Mesenchymal stem cell (in vitro differentiated cells and primary cell): ENCODE results near the gene GAREM1.

Source experiments
- DNase-seq: peaks from one replicate; pipeline ENCODE4 v3.0.0-alpha.2; 2013
- H2AFZ ChIP-seq: one replicate; pipeline ENCODE4 v1.6.1; 2013; ENCODE audit warnings: low read depth, mild to moderate bottlenecking, control low read depth, inconsistent platforms, low read length, moderate library complexity
- H2AK5ac ChIP-seq: 2 replicates; pipeline ENCODE4 v1.6.1; 2013; ENCODE audit warnings: low read length, moderate library complexity, mild to moderate bottlenecking, inconsistent platforms; ENCODE audit not compliant: severe bottlenecking
- H2BK120ac ChIP-seq: one replicate; pipeline ENCODE4 v1.6.1; 2013; ENCODE audit warnings: low read depth, mild to moderate bottlenecking, inconsistent platforms, low read length, moderate library complexity
- H2BK12ac ChIP-seq, 2 experiments: one replicate each; pipeline ENCODE4 v1.6.1; 2013; ENCODE audit warnings: inconsistent platforms in 2 of 2, low read length in 2 of 2, mild to moderate bottlenecking in 2 of 2, moderate library complexity in 2 of 2, control low read depth in 1 of 2
- H2BK15ac ChIP-seq: one replicate; pipeline ENCODE4 v1.6.1; 2013; ENCODE audit warnings: mild to moderate bottlenecking, low read depth, inconsistent platforms; ENCODE audit not compliant: poor library complexity, severe bottlenecking
- H2BK5ac ChIP-seq: 2 replicates; pipeline ENCODE4 v1.6.1; 2013; ENCODE audit warnings: low read depth, mild to moderate bottlenecking, low read length, control low read depth, inconsistent platforms; ENCODE audit not compliant: poor library complexity, severe bottlenecking
- H3K14ac ChIP-seq, 2 experiments: one replicate each; pipeline ENCODE4 v1.6.1; 2013; ENCODE audit warnings: inconsistent platforms in 2 of 2, low read length in 2 of 2, control low read depth in 1 of 2, mild to moderate bottlenecking in 1 of 2, moderate library complexity in 1 of 2
- H3K18ac ChIP-seq, 2 experiments: one replicate each; pipeline ENCODE4 v1.6.1; 2013; ENCODE audit warnings: inconsistent platforms in 2 of 2, low read length in 2 of 2, control low read depth in 1 of 2, low read depth in 1 of 2, mild to moderate bottlenecking in 1 of 2
- H3K23ac ChIP-seq, 2 experiments: one replicate each; pipeline ENCODE4 v1.6.1; 2013; ENCODE audit warnings: inconsistent platforms in 2 of 2, low read length in 2 of 2, mild to moderate bottlenecking in 2 of 2, moderate library complexity in 2 of 2, control low read depth in 1 of 2
- H3K27ac ChIP-seq: 2 replicates; pipeline ENCODE4 v1.5.1; 2013; ENCODE audit warnings: mild to moderate bottlenecking, moderate library complexity, low read length, control low read depth, inconsistent platforms; ENCODE audit not compliant: poor library complexity, severe bottlenecking
- H3K27me3 ChIP-seq, 2 experiments: 2 replicates each; pipeline versions ENCODE4 v1.6.1 to v1.7.0; 2013; ENCODE audit warnings: low read length in 2 of 2, mild to moderate bottlenecking in 2 of 2, moderate library complexity in 2 of 2, control low read depth in 1 of 2, inconsistent platforms in 1 of 2; ENCODE audit not compliant: control insufficient read depth in 1 of 2, insufficient read depth in 1 of 2
- H3K36me3 ChIP-seq, 2 experiments: 2 replicates each; pipeline versions ENCODE4 v1.6.1 to v1.7.0; 2013; ENCODE audit warnings: low read length in 2 of 2, control low read depth in 1 of 2, inconsistent platforms in 1 of 2, low read depth in 1 of 2, mild to moderate bottlenecking in 1 of 2; ENCODE audit not compliant: insufficient read depth in 2 of 2, control insufficient read depth in 1 of 2
- H3K4ac ChIP-seq, 2 experiments: one replicate each; pipeline ENCODE4 v1.6.1; 2013; ENCODE audit warnings: inconsistent platforms in 2 of 2, low read length in 2 of 2, mild to moderate bottlenecking in 2 of 2, moderate library complexity in 2 of 2, control low read depth in 1 of 2, low read depth in 1 of 2
- H3K4me1 ChIP-seq: 2 replicates; pipeline ENCODE4 v1.6.1; 2013; ENCODE audit warnings: low read depth, low read length, control low read depth; ENCODE audit not compliant: control insufficient read depth, insufficient read depth
- H3K4me2 ChIP-seq: 2 replicates; pipeline ENCODE4 v1.6.1; 2013; ENCODE audit warnings: low read length, mild to moderate bottlenecking, inconsistent platforms; ENCODE audit not compliant: poor library complexity, severe bottlenecking
- H3K4me3 ChIP-seq, 2 experiments: 2 replicates each; pipeline versions ENCODE4 v1.5.1 to v1.7.0; 2013; ENCODE audit warnings: low read length in 2 of 2, mild to moderate bottlenecking in 2 of 2, control low read depth in 1 of 2, low read depth in 1 of 2; ENCODE audit not compliant: insufficient read depth in 1 of 2
- H3K79me1 ChIP-seq: replicated peaks from 2 replicates; pipeline ENCODE4 v1.6.1; 2013; ENCODE audit warnings: mild to moderate bottlenecking, control low read depth, low read length, inconsistent platforms; ENCODE audit not compliant: poor library complexity, severe bottlenecking
- H3K9ac ChIP-seq: 2 replicates; pipeline ENCODE4 v1.7.0; 2013; ENCODE audit warnings: mild to moderate bottlenecking, low read length, moderate library complexity
- H3K9me3 ChIP-seq: 2 replicates; pipeline ENCODE4 v1.7.0; 2013; ENCODE audit warnings: mild to moderate bottlenecking, low read length; ENCODE audit not compliant: control insufficient read depth
- H4K8ac ChIP-seq: one replicate; pipeline ENCODE4 v1.6.1; 2013; ENCODE audit warnings: inconsistent platforms, mild to moderate bottlenecking, low read length, moderate library complexity
- H4K91ac ChIP-seq: one replicate; pipeline ENCODE4 v1.6.1; 2013; ENCODE audit warnings: mild to moderate bottlenecking, low read length, inconsistent platforms
- WGBS: methylation state at CpG from one replicate; pipeline ENCODE4 v1.1.7; 2013; ENCODE audit warnings: mixed read lengths; 5-methylcytosine and 5-hydroxymethylcytosine counted together

GAREM1 gene

GRCh38 chr18:32270341-32270740, 200.3 kb downstream of the GAREM1 start:
- H3K9me3 ChIP-seq: no peaks in the 10 kb centered on the region
- H3K27me3 ChIP-seq: no peaks in the 10 kb centered on the region
- no peak overlapping the region for H2BK5ac ChIP-seq
- 98% methylated on average over 8 of the region's 8 CpGs for WGBS
- H3K4ac ChIP-seq: no peak overlapping the region
- no peak overlapping the region for H4K91ac ChIP-seq
- no peak overlapping the region for H3K4me3 ChIP-seq
- no peak overlapping the region for H4K8ac ChIP-seq
- H3K23ac ChIP-seq: no peak overlapping the region
- no peaks in the 10 kb centered on the region for H3K4me1 ChIP-seq
- peaks cover 1% of the 10 kb centered on the region for H3K79me1 ChIP-seq
- no peak overlapping the region for H2BK15ac ChIP-seq
- H2AFZ ChIP-seq: no peak overlapping the region
- no peak overlapping the region for H2AK5ac ChIP-seq
- no peak overlapping the region for H3K9ac ChIP-seq
- H3K27ac ChIP-seq: no peak overlapping the region
- H3K14ac ChIP-seq: no peak overlapping the region
- no peak for DNase-seq
- H3K36me3 ChIP-seq: peaks cover 0 to 3% of the 10 kb centered on the region in 2 experiments
- no peak overlapping the region for H3K4me2 ChIP-seq
- H3K18ac ChIP-seq: no peak overlapping the region
- no peak overlapping the region for H2BK120ac ChIP-seq
- H2BK12ac ChIP-seq: no peak overlapping the region

GRCh38 chr18:32267463-32267862, 203.2 kb downstream of the GAREM1 start:
- Histone ChIP-seq H2AK5ac (no peak overlapping the region), H3K9ac (no peak overlapping the region), H2AFZ (no peak overlapping the region), H3K4ac (no peak overlapping the region), H4K91ac (no peak overlapping the region), H3K27ac (no peak overlapping the region), H3K18ac (no peak overlapping the region), H3K9me3 (no peaks in the 10 kb centered on the region), H2BK120ac (no peak overlapping the region), H3K14ac (no peak overlapping the region), H3K79me1 (peaks cover 1% of the 10 kb centered on the region), H3K4me2 (no peak overlapping the region), H3K36me3 (peaks cover 0 to 3% of the 10 kb centered on the region in 2 experiments), H2BK5ac (no peak overlapping the region), H4K8ac (no peak overlapping the region), H3K4me3 (no peak overlapping the region), H3K4me1 (no peaks in the 10 kb centered on the region), H3K23ac (no peak overlapping the region), H3K27me3 (no peaks in the 10 kb centered on the region), H2BK15ac (no peak overlapping the region), H2BK12ac (no peak overlapping the region)
- no peak for DNase-seq
- 98% methylated on average over 4 of the region's 4 CpGs for WGBS

GRCh38 chr18:32264401-32264800, 206.3 kb downstream of the GAREM1 start:
- H3K4me3 ChIP-seq: no peak overlapping the region
- no peaks in the 10 kb centered on the region for H3K36me3 ChIP-seq
- H2BK120ac ChIP-seq: no peak overlapping the region
- H3K23ac ChIP-seq: no peak overlapping the region
- H3K4ac ChIP-seq: no peak overlapping the region
- H3K27ac ChIP-seq: no peak overlapping the region
- H2AK5ac ChIP-seq: no peak overlapping the region
- H3K9ac ChIP-seq: no peak overlapping the region
- H3K4me2 ChIP-seq: no peak overlapping the region
- H2AFZ ChIP-seq: no peak overlapping the region
- H3K27me3 ChIP-seq: no peaks in the 10 kb centered on the region
- DNase-seq: peak; percentile 22
- 54% methylated on average over 2 of the region's 2 CpGs for WGBS
- no peak overlapping the region for H3K14ac ChIP-seq
- no peak overlapping the region for H4K91ac ChIP-seq
- H3K9me3 ChIP-seq: no peaks in the 10 kb centered on the region
- H3K79me1 ChIP-seq: no peaks in the 10 kb centered on the region
- no peak overlapping the region for H3K18ac ChIP-seq
- no peak overlapping the region for H2BK12ac ChIP-seq
- no peak overlapping the region for H2BK15ac ChIP-seq
- H4K8ac ChIP-seq: no peak overlapping the region
- H2BK5ac ChIP-seq: no peak overlapping the region
- no peaks in the 10 kb centered on the region for H3K4me1 ChIP-seq

GRCh38 chr18:32262092-32262491, 208.6 kb downstream of the GAREM1 start:
- no peaks in the 10 kb centered on the region for H3K9me3 ChIP-seq
- no peaks in the 10 kb centered on the region for H3K36me3 ChIP-seq
- H3K4me2 ChIP-seq: no peak overlapping the region
- H3K18ac ChIP-seq: no peak overlapping the region
- H3K4me3 ChIP-seq: no peak overlapping the region
- H2AK5ac ChIP-seq: no peak overlapping the region
- no peak overlapping the region for H3K4ac ChIP-seq
- H3K23ac ChIP-seq: no peak overlapping the region
- no peak overlapping the region for H4K8ac ChIP-seq
- no peaks in the 10 kb centered on the region for H3K79me1 ChIP-seq
- no peak overlapping the region for H4K91ac ChIP-seq
- H2AFZ ChIP-seq: no peak overlapping the region
- no peak overlapping the region for H3K14ac ChIP-seq
- no peak overlapping the region for H2BK120ac ChIP-seq
- no peak overlapping the region for H2BK5ac ChIP-seq
- H3K9ac ChIP-seq: no peak overlapping the region
- H3K27me3 ChIP-seq: no peaks in the 10 kb centered on the region
- H3K4me1 ChIP-seq: no peaks in the 10 kb centered on the region
- H3K27ac ChIP-seq: no peak overlapping the region
- H2BK12ac ChIP-seq: no peak overlapping the region
- no peak for DNase-seq
- 83% methylated on average over 1 of the region's 1 CpG for WGBS
- no peak overlapping the region for H2BK15ac ChIP-seq
